CD4-positive, alpha-beta T cell treated with Interleukin-1 beta for 1 hour (primary cell): ENCODE data around the gene SLC5A12.
"Not testable (repeated sequence)": the region's sequence is repeated elsewhere in the genome, so short reads cannot be mapped to it uniquely, and the experiment has no call there.

ENCODE experiments used
- DNase-seq, 2 donors: peaks; one replicate each; pipeline ENCODE4 v3.0.0-alpha.2; 2020 to 2022

SLC5A12 gene

DNA sequence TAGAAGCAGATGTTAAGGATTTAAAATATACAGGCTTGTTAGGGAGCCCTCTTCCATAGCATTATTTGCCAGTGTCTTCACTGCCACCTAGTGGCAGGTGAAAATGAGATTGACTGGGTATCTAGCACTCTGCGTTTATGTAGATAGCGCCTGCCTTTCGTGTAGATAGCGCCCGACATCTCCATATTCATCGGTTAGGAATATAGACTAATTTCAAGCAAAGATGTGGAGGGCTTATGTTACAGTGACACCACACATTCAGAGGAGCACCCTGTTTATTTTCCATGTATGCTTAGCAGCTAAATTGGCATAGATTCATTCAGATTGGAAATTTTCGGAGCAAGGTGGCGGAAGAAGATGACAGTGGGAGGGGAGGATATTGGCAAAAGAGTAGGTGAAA lies 72.0 kb downstream of the SLC5A12 start:
- DNase-seq: no peak

DNA sequence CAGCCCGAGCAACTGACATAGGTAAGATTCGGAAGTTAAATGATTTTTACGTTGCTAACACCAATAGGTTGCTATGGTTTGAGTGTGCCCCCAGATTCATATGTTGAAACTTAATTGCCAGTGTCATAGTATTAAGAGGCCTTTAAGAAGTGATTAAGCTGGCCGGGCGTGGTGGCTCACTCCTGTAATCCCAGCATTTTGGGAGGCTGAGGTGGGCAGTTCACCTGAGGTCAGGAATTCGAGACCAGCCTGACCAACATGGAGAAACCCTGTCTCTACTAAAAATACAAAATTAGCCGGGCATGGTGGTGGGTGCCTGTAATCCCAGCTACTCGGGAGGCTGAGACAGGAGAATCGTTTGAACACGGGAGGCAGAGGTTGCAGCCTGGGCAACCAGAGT lies 78.5 kb downstream of the SLC5A12 start:
- not testable (repeated sequence) for DNase-seq

DNA sequence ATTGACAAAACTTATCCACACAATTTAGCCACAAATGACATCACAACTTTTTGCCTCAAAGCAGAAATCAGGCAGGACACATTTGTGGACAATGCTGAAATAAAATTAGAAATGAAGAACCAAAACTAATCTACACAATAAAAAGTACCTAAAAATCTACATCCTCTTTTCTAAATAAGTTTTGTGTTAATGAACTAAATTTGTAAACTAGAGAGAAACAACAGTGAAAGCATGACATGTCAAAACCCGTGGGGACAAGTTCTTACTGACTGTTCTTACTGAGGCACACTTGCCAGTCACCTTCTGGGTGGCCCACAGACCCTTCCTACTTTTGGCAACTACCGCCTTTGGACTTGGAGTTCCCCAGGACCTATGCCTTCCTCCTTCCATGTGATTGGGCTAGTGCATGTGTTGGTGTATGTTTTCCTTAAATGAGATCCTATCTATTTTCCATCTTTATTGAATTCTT lies 89.1 kb downstream of the SLC5A12 start:
- no peak for DNase-seq

DNA sequence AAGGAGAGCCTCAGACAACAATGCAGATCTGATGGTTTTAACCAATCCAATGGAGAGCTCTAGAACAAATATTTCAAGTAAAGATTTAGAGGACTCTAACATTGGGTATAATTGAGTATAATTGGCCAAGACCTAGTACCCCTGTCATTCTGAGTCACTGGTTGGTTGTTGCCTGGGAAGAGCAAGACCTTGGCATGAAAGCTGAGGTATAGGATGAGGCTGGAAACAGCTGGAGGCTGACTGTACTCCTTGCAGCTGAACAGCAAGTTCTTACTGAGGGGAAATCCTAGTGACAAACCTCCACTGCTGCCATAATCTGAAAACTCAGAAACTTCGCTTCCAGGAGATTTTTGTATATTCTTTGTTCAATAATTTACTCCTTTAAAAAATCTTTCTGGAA lies 95.5 kb downstream of the SLC5A12 start:
- no peak for DNase-seq

DNA sequence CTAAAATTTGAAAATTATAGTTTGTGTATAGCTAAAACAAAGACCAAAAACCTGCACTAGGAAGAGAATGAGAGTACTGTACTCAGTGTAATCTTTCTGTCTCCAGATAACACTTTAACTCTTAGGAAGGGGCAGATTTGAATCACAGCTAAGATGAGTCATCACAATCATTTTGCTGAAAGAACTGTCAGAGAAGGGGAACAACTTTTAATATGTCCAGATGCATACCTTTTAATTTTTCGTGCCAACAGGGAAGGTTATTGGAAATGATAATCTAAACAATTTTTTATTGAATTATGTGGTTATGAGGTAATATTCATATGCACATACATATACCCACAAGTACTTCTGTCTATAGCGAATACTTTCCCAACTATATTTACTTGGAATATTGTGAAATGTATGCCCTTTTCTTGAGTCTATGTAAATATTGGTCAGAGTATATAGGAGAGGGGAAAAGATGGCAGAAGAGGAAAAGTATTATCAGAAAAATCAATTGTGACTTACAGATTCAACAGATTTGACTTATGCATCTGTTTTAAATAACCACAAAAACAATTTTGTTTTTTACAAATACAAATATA lies 98.7 kb downstream of the SLC5A12 start:
- DNase-seq: no peak

DNA sequence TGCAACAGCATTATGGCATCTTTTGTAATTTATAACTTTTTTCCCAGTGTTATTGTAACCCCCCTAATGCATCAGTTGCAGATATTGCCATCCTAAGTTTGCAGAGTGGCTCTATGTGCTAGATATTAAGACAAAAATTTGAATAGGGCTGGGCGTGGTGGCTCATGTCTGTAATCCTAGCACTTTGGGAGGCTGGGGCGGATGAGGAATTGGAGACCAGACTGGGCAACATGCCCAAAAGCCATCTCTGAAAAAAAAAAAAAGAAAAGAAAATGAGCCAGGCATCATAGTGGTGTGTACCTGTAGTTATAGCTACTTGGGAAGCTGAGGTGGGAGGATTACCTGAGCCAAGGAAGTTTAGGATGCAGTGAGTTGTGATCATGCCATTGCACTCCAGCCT lies 99.7 kb downstream of the SLC5A12 start:
- no peak for DNase-seq

DNA sequence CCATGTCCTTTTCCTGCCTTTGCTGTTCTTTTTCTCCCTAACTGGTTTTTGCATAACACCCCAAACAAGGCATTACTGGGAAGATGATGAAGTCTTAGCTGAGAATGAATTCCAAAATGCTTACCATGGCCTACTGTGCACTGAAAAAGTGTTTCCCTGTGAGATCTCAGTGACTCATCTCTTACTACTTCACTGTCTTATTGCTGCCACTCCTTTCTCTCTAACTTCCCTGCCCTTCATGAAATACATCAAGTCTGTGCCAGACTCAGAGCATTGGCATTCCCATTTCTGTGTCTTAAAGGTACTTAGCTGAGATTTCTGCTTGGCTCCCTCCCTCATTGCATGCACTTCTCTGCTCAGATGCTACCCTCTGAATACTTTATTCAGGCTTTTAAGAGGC lies 100.7 kb downstream of the SLC5A12 start:
- no peak for DNase-seq

DNA sequence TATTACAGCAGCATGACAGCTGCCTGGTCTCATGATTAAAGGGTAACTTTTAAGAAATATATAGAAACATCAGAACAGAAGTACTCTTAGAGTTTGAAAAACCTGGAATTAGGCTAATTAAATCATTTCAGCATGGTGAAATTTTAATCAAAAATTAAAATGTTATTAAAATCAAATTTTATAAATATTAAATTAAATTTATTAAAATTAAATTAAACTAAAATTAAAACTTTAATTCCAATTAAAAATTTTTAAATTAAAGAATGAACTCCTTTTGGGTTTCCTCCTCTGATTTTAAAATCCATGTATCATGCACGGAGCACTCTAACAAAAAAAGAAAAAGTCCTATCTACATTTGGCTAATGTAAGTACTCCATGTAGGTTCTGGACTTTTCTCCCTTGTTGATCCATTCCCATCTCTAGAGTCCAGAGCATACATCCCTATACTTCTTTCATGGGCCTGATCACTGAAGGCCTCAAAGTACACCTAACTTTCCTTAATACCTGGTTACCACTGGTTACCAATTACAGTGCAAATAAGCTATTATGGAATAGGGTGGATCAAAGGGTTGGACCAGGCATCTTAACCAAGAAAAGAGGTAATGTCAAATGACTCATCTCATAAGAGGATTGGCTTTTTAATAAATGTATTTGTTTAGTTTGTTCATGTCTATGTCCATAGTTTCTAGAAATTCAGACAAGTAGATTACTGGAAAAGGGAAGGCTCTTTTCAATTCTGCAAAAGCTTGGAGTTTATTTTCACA lies 101.4 kb downstream of the SLC5A12 start:
- no peak for DNase-seq

DNA sequence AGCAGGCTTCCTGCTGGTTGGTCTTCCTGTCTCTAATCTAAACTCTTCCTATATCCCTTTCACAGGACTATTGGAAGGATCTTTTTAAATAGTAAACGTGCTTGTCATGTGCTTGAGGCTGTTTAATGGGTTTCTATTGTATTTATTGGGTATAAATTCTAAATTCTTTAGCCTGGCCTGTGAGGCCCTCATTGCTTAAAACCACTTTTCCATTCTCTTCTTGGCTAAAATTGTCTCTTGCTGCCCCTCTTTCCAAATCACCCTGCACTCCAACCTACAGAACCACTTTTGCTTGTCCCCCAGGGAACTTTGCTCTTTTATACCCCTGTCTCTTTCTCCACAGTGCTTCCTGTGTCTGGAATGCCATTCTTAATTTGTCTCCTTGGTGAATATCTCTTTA lies 103.4 kb downstream of the SLC5A12 start:
- DNase-seq: no peak
